ENCODE measurements around the gene ARID1A. TPM values are rescaled to one million over a fixed set of nuclear protein-coding genes. Genes with fewer than 3 reads are reported as not detected.

The ARID1A gene
- total and polyA plus RNA-seq, 12 donors: 11.3 to 90.3 (median 51.1) TPM

DNA sequence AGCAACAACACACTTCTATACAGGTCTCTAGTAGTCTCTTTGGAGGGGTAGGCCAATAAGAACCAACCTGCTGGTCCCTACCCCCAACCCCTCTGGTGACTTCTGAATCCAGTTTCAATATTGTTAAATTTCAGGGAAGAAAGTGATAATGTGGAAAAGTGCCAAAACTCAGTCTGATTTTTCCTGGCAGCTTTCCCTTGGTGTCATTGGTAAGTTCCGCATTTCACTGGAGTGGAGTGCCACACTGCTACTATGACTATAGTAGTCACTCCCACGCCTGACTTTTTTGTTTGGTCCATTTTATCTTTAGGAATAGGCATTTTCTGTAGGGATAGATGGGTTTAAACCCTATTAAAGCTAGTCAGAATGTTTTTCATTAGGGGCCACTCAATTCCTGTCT lies 5.7 kb upstream of the ARID1A start:
- H3K36me3 ChIP-seq (replicated peaks in 1 of 2): no peaks in the 10 kb centered on the region
- H3K27me3 ChIP-seq: no peaks in the 10 kb centered on the region
- peak in 4 of 7 donors; percentile 21 to 35 (median 30) for DNase-seq
- no peak for TF ChIP-seq POLR2A (IDR thresholded peaks at IDR 0.05)
- TF ChIP-seq, protein P1, sequence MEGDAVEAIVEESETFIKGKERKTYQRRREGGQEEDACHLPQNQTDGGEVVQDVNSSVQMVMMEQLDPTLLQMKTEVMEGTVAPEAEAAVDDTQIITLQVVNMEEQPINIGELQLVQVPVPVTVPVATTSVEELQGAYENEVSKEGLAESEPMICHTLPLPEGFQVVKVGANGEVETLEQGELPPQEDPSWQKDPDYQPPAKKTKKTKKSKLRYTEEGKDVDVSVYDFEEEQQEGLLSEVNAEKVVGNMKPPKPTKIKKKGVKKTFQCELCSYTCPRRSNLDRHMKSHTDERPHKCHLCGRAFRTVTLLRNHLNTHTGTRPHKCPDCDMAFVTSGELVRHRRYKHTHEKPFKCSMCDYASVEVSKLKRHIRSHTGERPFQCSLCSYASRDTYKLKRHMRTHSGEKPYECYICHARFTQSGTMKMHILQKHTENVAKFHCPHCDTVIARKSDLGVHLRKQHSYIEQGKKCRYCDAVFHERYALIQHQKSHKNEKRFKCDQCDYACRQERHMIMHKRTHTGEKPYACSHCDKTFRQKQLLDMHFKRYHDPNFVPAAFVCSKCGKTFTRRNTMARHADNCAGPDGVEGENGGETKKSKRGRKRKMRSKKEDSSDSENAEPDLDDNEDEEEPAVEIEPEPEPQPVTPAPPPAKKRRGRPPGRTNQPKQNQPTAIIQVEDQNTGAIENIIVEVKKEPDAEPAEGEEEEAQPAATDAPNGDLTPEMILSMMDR (IDR thresholded peaks at IDR 0.05): no peak
- H3K27ac ChIP-seq: no peak overlapping the region
- WGBS, 4 donors: 62 to 72% (median 68%) methylated on average over 2 of the region's 2 CpGs
- intact Hi-C loops (cut with DNase I): no loop called here
- H3K4me1 ChIP-seq (replicated peaks in 1 of 2): peaks cover 20 to 39% of the 10 kb centered on the region in 2 donors
- no peaks in the 10 kb centered on the region for H3K9me3 ChIP-seq (replicated peaks in 1 of 3)
- no peak overlapping the region for H3K4me3 ChIP-seq

DNA sequence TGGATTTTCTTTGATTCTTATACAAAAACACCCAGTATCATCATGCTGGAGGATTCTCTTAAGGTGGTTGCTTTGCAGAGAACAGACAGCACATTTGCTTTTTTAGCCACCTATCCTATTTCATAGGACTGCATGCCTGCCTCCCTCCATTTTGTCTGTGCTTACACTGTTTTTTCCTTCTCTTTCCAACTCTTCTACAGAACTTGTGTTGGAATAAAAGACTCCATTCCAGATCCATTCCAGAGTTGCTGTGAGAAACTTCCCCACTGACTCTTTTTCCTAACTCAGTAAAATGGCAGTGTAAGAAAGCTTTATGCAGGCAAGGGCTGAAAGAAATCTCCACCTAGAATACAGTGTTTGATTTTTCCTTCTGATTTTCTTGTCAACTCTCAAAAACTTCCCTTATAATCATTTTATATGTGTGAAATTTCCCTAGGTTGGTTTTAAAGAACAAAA lies 5.2 kb upstream of the ARID1A start:
- H3K27ac ChIP-seq: no peak overlapping the region
- no peak for DNase-seq
- H3K36me3 ChIP-seq (replicated peaks in 1 of 2): no peaks in the 10 kb centered on the region
- TF ChIP-seq, protein P1 (IDR thresholded peaks at IDR 0.05): no peak
- TF ChIP-seq POLR2A (IDR thresholded peaks at IDR 0.05): no peak
- no peak overlapping the region for H3K4me3 ChIP-seq
- intact Hi-C loops (cut with DNase I): no loop called here
- peaks cover 20 to 40% of the 10 kb centered on the region in 2 donors for H3K4me1 ChIP-seq (replicated peaks in 1 of 2)
- H3K9me3 ChIP-seq (replicated peaks in 1 of 3): no peaks in the 10 kb centered on the region
- no peaks in the 10 kb centered on the region for H3K27me3 ChIP-seq

DNA sequence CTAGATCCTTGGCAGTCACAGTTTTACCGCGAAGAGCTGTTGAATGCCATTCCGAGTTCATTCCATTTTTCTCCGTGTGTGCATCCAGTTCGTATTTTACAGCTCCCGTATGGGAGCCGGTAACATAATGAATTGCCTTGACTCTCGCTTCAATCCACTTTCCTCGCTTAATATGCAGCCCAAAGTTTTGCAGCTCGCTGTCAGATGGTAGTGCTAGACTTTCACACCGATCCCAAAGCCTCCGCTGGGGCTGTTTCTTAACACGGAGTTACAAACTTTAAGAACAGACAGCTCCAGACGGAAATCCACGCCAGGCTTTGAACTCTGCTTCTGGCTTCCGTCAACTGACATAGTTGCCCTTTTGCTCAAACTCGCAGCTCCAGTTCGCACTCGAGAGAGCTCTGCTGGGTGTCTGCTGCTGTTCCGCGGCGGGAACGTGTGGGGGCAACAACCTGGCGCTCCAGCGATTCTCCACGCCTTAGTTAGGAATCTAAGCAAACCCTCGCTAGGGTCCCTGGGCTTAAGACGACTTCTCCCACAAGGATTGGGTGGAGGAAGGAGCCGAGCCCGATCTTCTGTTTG lies 3.5 kb upstream of the ARID1A start:
- intact Hi-C loops (cut with DNase I): no loop called here

DNA sequence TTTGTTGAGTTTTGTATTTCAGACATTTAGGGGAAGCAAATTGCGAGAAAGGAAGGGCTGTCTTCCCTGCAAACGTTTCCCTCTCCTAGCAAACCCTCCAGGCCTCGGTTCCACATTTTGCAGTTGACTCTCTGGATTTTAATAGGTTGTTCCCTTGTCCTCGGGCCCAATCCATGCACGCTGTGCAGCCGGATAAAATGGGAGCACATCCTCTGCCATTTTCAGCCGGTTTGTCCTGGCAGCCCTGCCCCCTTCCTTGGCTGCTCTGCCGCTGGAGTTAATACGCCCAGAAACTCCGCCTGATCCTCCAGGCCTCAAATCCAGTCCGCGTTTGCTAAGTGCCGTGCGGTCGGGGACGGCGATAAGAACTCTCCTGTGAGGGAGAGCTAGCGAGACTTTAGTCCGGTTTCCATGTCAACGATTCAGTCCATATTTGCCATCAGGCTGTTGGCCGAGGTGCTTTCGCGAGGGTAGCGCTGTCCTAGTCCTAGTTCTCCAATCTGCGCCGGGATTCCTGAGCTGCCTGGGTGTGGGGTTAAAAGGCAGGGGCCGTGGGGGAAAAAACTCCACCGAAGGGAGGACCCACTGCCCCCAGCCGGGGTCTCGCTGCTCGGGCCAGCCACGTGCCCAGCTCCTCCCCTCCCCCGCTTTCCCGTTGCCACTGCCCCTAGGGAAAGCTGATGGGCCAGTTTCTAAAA lies 2.9 kb upstream of the ARID1A start:
- peak overlapping the region in 2 of 4 donors; percentile 49 to 70 for H3K4me3 ChIP-seq
- TF ChIP-seq, protein P1 (IDR thresholded peaks at IDR 0.05): peak in 1 of 6 experiments; percentile 26
- TF ChIP-seq POLR2A (IDR thresholded peaks at IDR 0.05): peak; percentile 40 to 90
- intact Hi-C loops (cut with DNase I): no loop called here

More for the DNA sequence above, 3.5 kb upstream of the ARID1A start:
- Histone ChIP-seq H3K9me3 (replicated peaks in 1 of 3) (no peaks in the 10 kb centered on the region), H3K27ac (peak overlapping the region; percentile 76 to 100 (median 92)), H3K36me3 (replicated peaks in 1 of 2) (no peaks in the 10 kb centered on the region), H3K4me3 (peak overlapping the region in 2 of 4 donors; percentile 49 to 70), H3K27me3 (no peaks in the 10 kb centered on the region), H3K4me1 (replicated peaks in 1 of 2) (peaks cover 20 to 40% of the 10 kb centered on the region in 2 donors)
- DNase-seq: peak; percentile 80 to 93 (median 86)
- TF ChIP-seq, protein P1 (IDR thresholded peaks at IDR 0.05): peak in 4 of 6 experiments; percentile 12 to 36 (median 21)
- TF ChIP-seq POLR2A (IDR thresholded peaks at IDR 0.05): peak; percentile 62 to 83
- 0 to 1% (median 1%) methylated on average over 26 to 30 of the region's 30 CpGs for WGBS, 4 donors

More for the DNA sequence above, 2.9 kb upstream of the ARID1A start:
- Histone ChIP-seq H3K4me1 (replicated peaks in 1 of 2) (peaks cover 20 to 40% of the 10 kb centered on the region in 2 donors), H3K9me3 (replicated peaks in 1 of 3) (no peaks in the 10 kb centered on the region), H3K36me3 (replicated peaks in 1 of 2) (no peaks in the 10 kb centered on the region), H3K27ac (peak overlapping the region; percentile 76 to 100 (median 92)), H3K27me3 (no peaks in the 10 kb centered on the region)
- 0 to 1% (median 0%) methylated on average over 26 to 34 of the region's 34 CpGs for WGBS, 4 donors
- DNase-seq: peak; percentile 94 to 98 (median 96)
